ENCODE measurements around the gene SH3BGRL3.

Gene SH3BGRL3

DNA sequence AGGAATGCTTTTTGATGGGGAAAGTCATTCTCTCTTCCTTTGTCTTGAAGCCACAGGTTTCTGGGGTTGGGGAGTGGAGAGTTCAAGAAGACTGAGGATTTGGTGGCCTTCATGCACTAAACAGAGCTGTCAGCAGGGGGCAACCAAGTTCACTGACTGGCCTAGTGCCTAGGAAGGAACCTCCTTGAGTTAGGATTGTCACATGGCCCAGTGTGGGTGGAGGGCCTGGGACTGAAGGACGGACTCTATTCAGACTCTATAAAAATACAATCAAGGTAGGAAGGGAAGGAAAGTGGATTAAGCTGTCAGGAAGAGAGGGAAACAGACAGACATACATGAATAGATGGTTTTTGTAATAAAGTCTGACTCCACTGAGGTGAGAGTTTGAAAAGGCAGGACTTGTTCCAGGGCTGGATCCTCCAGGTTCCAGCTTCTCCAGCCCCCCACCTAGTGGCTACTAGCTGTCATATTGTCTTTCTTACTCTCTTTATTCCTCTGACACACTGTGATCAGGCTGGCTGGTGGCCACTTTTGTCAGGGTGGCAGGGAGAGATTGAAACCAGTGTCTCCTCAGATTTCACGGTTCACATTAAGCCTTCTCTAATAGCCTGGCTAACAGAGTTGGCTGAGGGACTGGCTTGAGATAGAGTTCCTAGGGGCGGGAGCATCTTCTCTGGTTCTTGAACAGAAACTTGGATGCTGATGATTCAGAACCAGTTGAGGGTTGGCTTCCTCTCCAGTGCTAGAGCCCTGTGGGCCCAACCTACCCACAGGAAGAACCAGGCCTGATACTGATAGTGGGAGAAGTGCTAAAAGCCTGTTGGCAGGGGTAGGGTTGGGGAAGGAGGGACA, 4.1 kb upstream of the SH3BGRL3 start:
- peaks cover 4% of the 10 kb centered on the region for H3K36me3 ChIP-seq (ENCODE audit: control insufficient read depth, insufficient read depth, low read length)
- H3K27me3 ChIP-seq (replicated peaks; ENCODE audit: control insufficient read depth, insufficient read depth, low read length): no peaks in the 10 kb centered on the region
- H3K4me3 ChIP-seq (replicated peaks; ENCODE audit: low read depth, low read length): no peak overlapping the region
- no peak for DNase-seq (ENCODE audit: extremely low read depth, insufficient read length)
- TF ChIP-seq, protein P1, sequence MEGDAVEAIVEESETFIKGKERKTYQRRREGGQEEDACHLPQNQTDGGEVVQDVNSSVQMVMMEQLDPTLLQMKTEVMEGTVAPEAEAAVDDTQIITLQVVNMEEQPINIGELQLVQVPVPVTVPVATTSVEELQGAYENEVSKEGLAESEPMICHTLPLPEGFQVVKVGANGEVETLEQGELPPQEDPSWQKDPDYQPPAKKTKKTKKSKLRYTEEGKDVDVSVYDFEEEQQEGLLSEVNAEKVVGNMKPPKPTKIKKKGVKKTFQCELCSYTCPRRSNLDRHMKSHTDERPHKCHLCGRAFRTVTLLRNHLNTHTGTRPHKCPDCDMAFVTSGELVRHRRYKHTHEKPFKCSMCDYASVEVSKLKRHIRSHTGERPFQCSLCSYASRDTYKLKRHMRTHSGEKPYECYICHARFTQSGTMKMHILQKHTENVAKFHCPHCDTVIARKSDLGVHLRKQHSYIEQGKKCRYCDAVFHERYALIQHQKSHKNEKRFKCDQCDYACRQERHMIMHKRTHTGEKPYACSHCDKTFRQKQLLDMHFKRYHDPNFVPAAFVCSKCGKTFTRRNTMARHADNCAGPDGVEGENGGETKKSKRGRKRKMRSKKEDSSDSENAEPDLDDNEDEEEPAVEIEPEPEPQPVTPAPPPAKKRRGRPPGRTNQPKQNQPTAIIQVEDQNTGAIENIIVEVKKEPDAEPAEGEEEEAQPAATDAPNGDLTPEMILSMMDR (IDR thresholded peaks at IDR 0.05; ENCODE audit: insufficient read depth, low read length, poor library complexity, severe bottlenecking): peak; percentile 86

DNA sequence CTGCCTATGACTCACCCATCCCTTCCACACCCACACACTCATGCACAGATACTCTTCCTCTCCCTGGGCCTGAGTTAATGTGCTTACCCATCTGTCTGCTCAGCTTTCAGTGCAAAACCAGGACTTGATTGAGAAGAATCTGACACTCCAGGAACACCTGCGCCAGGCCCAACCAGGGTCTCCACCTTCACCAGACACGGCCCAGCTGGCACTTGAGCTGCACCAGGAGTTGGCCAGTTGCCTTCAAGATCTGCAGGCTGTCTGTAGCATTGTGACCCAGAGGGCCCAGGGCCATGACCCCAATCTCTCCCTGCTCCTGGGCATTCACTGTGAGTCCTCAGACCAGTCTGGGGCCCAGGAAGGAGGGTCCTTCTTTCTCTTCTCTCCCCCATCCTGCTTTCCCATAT, 3.5 kb upstream of the SH3BGRL3 start:
- no peak overlapping the region for H3K4me3 ChIP-seq (replicated peaks; ENCODE audit: low read depth, low read length)
- no peaks in the 10 kb centered on the region for H3K27me3 ChIP-seq (replicated peaks; ENCODE audit: control insufficient read depth, insufficient read depth, low read length)
- TF ChIP-seq, protein P1 (IDR thresholded peaks at IDR 0.05; ENCODE audit: insufficient read depth, low read length, poor library complexity, severe bottlenecking): no peak
- DNase-seq (ENCODE audit: extremely low read depth, insufficient read length): no peak
- peaks cover 4% of the 10 kb centered on the region for H3K36me3 ChIP-seq (ENCODE audit: control insufficient read depth, insufficient read depth, low read length)

DNA sequence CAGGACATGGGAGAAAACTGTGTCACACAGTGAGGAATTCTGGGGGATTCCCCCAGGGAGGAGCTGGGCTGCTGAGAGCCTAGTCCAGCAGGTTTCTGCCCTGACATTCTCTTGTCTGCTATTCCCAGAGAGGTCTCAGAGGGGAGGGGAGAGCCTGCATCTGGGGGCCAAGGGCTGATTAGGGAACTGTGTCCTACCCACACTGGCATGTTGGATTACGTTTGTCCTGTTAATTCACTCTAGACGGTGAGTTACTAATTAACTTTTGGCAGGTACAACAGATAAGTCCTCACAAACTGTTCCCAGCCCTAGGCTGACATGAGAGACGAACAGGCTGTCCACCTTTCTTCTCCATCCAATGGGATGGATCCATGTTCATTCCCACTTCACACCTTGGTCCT, 2.6 kb upstream of the SH3BGRL3 start:
- Histone ChIP-seq H3K36me3 (ENCODE audit: control insufficient read depth, insufficient read depth, low read length) (peaks cover 4% of the 10 kb centered on the region), H3K4me3 (replicated peaks; ENCODE audit: low read depth, low read length) (no peak overlapping the region), H3K27me3 (replicated peaks; ENCODE audit: control insufficient read depth, insufficient read depth, low read length) (no peaks in the 10 kb centered on the region)
- no peak for DNase-seq (ENCODE audit: extremely low read depth, insufficient read length)
- TF ChIP-seq, protein P1 (IDR thresholded peaks at IDR 0.05; ENCODE audit: insufficient read depth, low read length, poor library complexity, severe bottlenecking): no peak

DNA sequence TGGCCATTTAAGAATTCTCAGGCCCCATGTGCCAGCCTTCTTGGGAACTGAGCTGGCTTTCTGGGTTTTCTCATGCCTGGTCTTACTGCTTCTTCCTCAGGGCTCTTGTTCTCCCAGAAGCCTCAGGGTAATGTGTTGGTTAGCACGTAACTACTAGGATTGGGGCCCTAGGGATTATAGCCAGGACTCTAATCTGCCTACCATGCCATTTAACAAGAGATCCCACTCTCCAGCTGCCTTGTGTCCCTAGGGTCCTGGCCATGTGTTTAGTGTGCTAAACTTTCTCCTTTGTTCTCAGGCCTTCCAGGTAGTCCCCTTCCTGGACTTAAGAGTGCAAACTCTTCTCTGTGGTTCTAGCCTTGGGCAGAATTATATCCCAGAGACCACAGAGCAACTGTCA, 2.2 kb upstream of the SH3BGRL3 start:
- H3K27me3 ChIP-seq (replicated peaks; ENCODE audit: control insufficient read depth, insufficient read depth, low read length): no peaks in the 10 kb centered on the region
- TF ChIP-seq, protein P1 (IDR thresholded peaks at IDR 0.05; ENCODE audit: insufficient read depth, low read length, poor library complexity, severe bottlenecking): no peak
- no peak overlapping the region for H3K4me3 ChIP-seq (replicated peaks; ENCODE audit: low read depth, low read length)
- DNase-seq (ENCODE audit: extremely low read depth, insufficient read length): no peak
- peaks cover 6% of the 10 kb centered on the region for H3K36me3 ChIP-seq (ENCODE audit: control insufficient read depth, insufficient read depth, low read length)

DNA sequence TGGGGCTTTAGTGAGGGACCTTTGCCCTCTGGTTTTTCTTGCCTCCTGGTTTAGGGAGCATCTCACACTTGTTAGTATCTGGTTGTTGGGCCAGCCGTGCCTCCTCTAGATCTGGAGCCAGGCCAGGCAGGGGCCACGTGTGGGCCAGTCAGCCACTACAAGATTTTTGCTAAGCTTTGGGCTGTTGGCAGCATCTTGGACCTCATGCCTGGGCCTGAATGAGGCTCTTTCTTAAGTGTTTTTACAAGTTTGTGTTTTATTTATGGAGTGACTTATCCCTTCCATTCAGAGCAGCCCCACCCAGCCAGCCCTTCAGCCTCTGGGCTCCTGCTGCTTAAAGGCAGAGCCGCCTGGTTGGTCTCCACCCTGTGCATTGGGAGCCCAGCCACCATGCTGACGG, 1.6 kb upstream of the SH3BGRL3 start:
- Histone ChIP-seq H3K4me3 (replicated peaks; ENCODE audit: low read depth, low read length) (no peak overlapping the region), H3K36me3 (ENCODE audit: control insufficient read depth, insufficient read depth, low read length) (peaks cover 3% of the 10 kb centered on the region), H3K27me3 (replicated peaks; ENCODE audit: control insufficient read depth, insufficient read depth, low read length) (no peaks in the 10 kb centered on the region)
- no peak for DNase-seq (ENCODE audit: extremely low read depth, insufficient read length)
- TF ChIP-seq, protein P1 (IDR thresholded peaks at IDR 0.05; ENCODE audit: insufficient read depth, low read length, poor library complexity, severe bottlenecking): no peak

Measured in GM06990 (cell line).